Measurements from ENCODE around the gene OGFOD2. TPM values are rescaled to one million over a fixed set of nuclear protein-coding genes. Genes with fewer than 3 reads are reported as not detected.

The OGFOD2 gene
- total RNA-seq, 3 donors from 2014 or later = 9.0 to 16.5 (median 12.1) TPM

DNA sequence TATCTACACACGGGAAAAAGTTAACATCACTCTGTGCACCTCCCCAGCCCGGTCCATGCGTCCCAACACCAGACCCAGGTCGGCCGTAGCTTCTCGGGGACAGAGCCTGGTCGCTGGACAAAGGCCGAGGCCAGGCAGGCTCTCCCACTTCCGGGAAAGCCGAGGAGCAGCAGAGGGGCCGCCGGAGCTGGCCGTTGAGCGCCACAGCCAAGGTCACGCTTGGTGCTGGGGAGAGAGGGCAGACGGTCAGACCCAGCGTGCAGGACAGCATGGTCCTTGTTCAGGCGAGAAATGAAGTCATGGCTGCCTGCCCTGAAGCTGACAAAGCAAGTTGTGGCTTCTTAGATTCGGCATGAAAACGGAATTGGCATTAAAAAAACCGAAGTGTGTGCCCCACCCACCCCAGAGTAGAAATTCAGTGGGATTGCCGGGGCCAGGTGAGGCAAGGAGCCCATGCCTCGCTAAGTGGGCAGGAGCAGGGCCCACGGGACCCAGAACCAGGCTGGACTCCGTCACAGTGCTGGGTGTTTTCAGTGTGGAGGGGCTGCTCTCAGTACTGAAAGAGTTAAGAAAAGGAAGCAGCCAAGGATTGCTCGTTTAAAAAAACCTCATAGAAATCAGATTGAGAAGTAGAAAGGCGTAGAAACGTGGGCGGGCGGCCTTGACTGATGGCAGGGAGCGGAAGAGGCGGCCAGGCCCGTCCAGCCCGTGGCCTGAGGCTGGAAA lies 9.7 kb downstream of the OGFOD2 start:
- intact Hi-C loops (cut with DNase I; ENCODE audit: low total_unique reads) = loop anchor here (1.0 to 5.0 kb wide), 2 partner anchors 22 to 1532 kb away; no protein-coding TSS in a partner anchor
- peaks cover 14 to 16% of the 10 kb centered on the region in 2 donors for H3K4me1 ChIP-seq
- no peaks in the 10 kb centered on the region for H3K36me3 ChIP-seq
- H3K27me3 ChIP-seq = no peaks in the 10 kb centered on the region
- peak overlapping the region; percentile 6 to 52 (median 13) for H3K4me3 ChIP-seq
- no peak for TF ChIP-seq POLR2AphosphoS5 (IDR thresholded peaks at IDR 0.05)
- no peak for TF ChIP-seq POLR2A (IDR thresholded peaks at IDR 0.05)
- TF ChIP-seq, protein P1, sequence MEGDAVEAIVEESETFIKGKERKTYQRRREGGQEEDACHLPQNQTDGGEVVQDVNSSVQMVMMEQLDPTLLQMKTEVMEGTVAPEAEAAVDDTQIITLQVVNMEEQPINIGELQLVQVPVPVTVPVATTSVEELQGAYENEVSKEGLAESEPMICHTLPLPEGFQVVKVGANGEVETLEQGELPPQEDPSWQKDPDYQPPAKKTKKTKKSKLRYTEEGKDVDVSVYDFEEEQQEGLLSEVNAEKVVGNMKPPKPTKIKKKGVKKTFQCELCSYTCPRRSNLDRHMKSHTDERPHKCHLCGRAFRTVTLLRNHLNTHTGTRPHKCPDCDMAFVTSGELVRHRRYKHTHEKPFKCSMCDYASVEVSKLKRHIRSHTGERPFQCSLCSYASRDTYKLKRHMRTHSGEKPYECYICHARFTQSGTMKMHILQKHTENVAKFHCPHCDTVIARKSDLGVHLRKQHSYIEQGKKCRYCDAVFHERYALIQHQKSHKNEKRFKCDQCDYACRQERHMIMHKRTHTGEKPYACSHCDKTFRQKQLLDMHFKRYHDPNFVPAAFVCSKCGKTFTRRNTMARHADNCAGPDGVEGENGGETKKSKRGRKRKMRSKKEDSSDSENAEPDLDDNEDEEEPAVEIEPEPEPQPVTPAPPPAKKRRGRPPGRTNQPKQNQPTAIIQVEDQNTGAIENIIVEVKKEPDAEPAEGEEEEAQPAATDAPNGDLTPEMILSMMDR (IDR thresholded peaks at IDR 0.05) = no peak
- DNase-seq (ENCODE audit: low spot score in 2 of 2) = no peak
- H3K9me3 ChIP-seq = no peaks in the 10 kb centered on the region
- H3K27ac ChIP-seq = peak overlapping the region; percentile 35 to 70

DNA sequence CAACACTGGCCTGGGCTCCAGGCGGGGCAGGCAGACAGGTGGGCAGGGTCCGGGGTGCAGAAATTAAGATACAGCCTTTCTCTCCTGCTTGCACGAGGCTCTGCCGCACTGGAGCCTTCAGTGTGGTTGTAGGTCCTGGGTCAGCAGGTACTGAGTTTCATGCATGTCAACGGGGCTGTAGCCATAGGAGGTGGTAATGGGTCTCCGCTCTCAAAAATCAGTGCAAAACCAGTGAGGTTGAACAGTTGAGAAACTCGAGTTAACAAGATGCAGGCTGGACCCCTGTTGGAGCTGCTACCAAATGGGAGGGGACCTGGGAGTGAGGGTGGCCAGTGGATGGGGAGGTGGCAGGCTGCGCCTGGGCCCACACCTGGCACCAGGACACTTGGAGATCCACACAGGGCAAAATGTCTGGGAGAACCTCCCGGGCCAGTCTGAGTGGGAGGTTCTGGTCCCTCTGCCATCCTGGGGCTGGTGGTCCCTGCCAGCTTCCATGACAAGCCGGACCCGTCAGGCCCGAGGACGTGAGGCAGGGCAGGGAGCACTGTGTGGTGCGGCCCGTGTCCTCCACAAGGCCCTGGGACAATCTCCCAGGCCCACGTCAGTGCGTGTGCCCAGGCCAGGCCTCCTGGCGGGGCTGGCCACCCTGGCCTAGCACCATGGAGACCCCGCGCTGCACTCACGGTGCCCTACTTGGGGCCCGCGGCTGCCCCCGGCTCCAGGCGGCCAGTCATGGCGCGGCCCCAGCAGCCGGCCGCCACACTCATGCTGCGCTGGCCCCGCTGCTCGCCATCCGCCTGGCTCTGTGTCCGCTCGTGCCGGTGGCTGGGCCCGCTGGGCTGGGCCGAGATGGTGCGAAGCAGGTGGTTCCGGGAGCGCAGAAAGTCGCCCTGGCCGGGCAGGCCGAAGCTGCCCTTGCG lies 10.6 kb downstream of the OGFOD2 start:
- H3K27me3 ChIP-seq = no peaks in the 10 kb centered on the region
- intact Hi-C loops (cut with DNase I; ENCODE audit: low total_unique reads) = loop anchor here (1.0 to 5.0 kb wide), 2 partner anchors 23 to 1533 kb away; no protein-coding TSS in a partner anchor
- no peak for DNase-seq (ENCODE audit: low spot score in 2 of 2)
- H3K36me3 ChIP-seq = no peaks in the 10 kb centered on the region
- TF ChIP-seq, protein P1 (IDR thresholded peaks at IDR 0.05) = no peak
- TF ChIP-seq POLR2A (IDR thresholded peaks at IDR 0.05) = no peak
- no peak for TF ChIP-seq POLR2AphosphoS5 (IDR thresholded peaks at IDR 0.05)
- peak overlapping the region in 1 of 2 donors; percentile 70 for H3K27ac ChIP-seq
- H3K4me1 ChIP-seq = peaks cover 13 to 16% of the 10 kb centered on the region in 2 donors
- H3K4me3 ChIP-seq = no peak overlapping the region
- no peaks in the 10 kb centered on the region for H3K9me3 ChIP-seq

- peaks cover 9 to 16% of the 10 kb centered on the region in 2 donors for H3K4me1 ChIP-seq
- H3K36me3 ChIP-seq = no peaks in the 10 kb centered on the region
- TF ChIP-seq POLR2A (IDR thresholded peaks at IDR 0.05) = no peak
- TF ChIP-seq, protein P1 (IDR thresholded peaks at IDR 0.05) = no peak
- TF ChIP-seq POLR2AphosphoS5 (IDR thresholded peaks at IDR 0.05) = no peak
- intact Hi-C loops (cut with DNase I; ENCODE audit: low total_unique reads) = loop anchor here (5.0 kb wide), 1 partner anchor 1534 kb away; no protein-coding TSS in a partner anchor
- no peak for DNase-seq (ENCODE audit: low spot score in 2 of 2)
- no peak overlapping the region for H3K27ac ChIP-seq
- no peaks in the 10 kb centered on the region for H3K27me3 ChIP-seq
- H3K9me3 ChIP-seq = no peaks in the 10 kb centered on the region
- no peak overlapping the region for H3K4me3 ChIP-seq
These were observed 11.3 kb downstream of the OGFOD2 start for GRCh38 chr12:122986258-122986871.

GRCh38 chr12:122987086-122987951 lies 12.3 kb downstream of the OGFOD2 start:
- no peaks in the 10 kb centered on the region for H3K36me3 ChIP-seq
- no peaks in the 10 kb centered on the region for H3K9me3 ChIP-seq
- intact Hi-C loops (cut with DNase I; ENCODE audit: low total_unique reads) = loop anchor here (5.0 kb wide), 1 partner anchor 1535 kb away; no protein-coding TSS in a partner anchor
- H3K27ac ChIP-seq = no peak overlapping the region
- DNase-seq (ENCODE audit: low spot score in 2 of 2) = no peak
- peaks cover 0 to 9% of the 10 kb centered on the region in 2 donors for H3K4me1 ChIP-seq
- no peaks in the 10 kb centered on the region for H3K27me3 ChIP-seq
- H3K4me3 ChIP-seq = no peak overlapping the region
- TF ChIP-seq POLR2A (IDR thresholded peaks at IDR 0.05) (no peak), POLR2AphosphoS5 (IDR thresholded peaks at IDR 0.05) (no peak)
- TF ChIP-seq, protein P1 (IDR thresholded peaks at IDR 0.05) = no peak
